Stromal cell of bone marrow (primary cell): ENCODE results near the gene RNF166.

Experiments used
- DNase-seq: peaks from one replicate; pipeline ENCODE4 v3.0.0-alpha.2; 2012; ENCODE audit warnings: low read depth

RNF166 gene

GRCh38 chr16:88692861-88693260 is 13.3 kb downstream of the RNF166 start:
- DNase-seq = no peak

GRCh38 chr16:88691924-88692560 is 14.2 kb downstream of the RNF166 start:
- DNase-seq = no peak

GRCh38 chr16:88691129-88691813 is 14.9 kb downstream of the RNF166 start:
- no peak for DNase-seq

- no peak for DNase-seq
These were observed 15.7 kb downstream of the RNF166 start for GRCh38 chr16:88690341-88691128.

GRCh38 chr16:88688013-88688778 is 18.0 kb downstream of the RNF166 start:
- no peak for DNase-seq

- no peak for DNase-seq
These were observed 18.6 kb downstream of the RNF166 start for GRCh38 chr16:88687676-88688012.

- no peak for DNase-seq
These were observed 19.0 kb downstream of the RNF166 start for GRCh38 chr16:88687254-88687576.

GRCh38 chr16:88686439-88687253 is 19.6 kb downstream of the RNF166 start, which contains the start of gene SNAI3:
TSS of gene SNAI3 (minus strand) at chr16:88686507. CDS start at chr16:88686406, 101 bp downstream.
- no peak for DNase-seq

GRCh38 chr16:88686062-88686438 is 20.2 kb downstream of the RNF166 start:
- no peak for DNase-seq

GRCh38 chr16:88685156-88686061 is 20.8 kb downstream of the RNF166 start:
- peak; percentile 40 for DNase-seq

- DNase-seq = no peak
These were observed 21.5 kb downstream of the RNF166 start for GRCh38 chr16:88684569-88685155.

GRCh38 chr16:88681709-88682451 is 24.3 kb downstream of the RNF166 start:
- no peak for DNase-seq

- DNase-seq = no peak
These were observed 25.0 kb downstream of the RNF166 start for GRCh38 chr16:88681084-88681680.

GRCh38 chr16:88680554-88681083 is 25.6 kb downstream of the RNF166 start:
- no peak for DNase-seq

GRCh38 chr16:88678224-88678979 is 27.8 kb downstream of the RNF166 start:
- no peak for DNase-seq

GRCh38 chr16:88677721-88678120 is 28.5 kb downstream of the RNF166 start:
- no peak for DNase-seq

GRCh38 chr16:88676502-88677242 is 29.5 kb downstream of the RNF166 start:
- DNase-seq = no peak
